HG02642 (cell line): ENCODE results near the gene RASAL1.

ENCODE experiments used
- ATAC-seq: cut with Tn5 transposase; IDR thresholded peaks from one replicate; pipeline ENCODE4 v1.9.1; 2021; ENCODE audit warnings: mild to moderate bottlenecking; ENCODE audit not compliant: unreplicated experiment, poor library complexity

The RASAL1 gene

DNA sequence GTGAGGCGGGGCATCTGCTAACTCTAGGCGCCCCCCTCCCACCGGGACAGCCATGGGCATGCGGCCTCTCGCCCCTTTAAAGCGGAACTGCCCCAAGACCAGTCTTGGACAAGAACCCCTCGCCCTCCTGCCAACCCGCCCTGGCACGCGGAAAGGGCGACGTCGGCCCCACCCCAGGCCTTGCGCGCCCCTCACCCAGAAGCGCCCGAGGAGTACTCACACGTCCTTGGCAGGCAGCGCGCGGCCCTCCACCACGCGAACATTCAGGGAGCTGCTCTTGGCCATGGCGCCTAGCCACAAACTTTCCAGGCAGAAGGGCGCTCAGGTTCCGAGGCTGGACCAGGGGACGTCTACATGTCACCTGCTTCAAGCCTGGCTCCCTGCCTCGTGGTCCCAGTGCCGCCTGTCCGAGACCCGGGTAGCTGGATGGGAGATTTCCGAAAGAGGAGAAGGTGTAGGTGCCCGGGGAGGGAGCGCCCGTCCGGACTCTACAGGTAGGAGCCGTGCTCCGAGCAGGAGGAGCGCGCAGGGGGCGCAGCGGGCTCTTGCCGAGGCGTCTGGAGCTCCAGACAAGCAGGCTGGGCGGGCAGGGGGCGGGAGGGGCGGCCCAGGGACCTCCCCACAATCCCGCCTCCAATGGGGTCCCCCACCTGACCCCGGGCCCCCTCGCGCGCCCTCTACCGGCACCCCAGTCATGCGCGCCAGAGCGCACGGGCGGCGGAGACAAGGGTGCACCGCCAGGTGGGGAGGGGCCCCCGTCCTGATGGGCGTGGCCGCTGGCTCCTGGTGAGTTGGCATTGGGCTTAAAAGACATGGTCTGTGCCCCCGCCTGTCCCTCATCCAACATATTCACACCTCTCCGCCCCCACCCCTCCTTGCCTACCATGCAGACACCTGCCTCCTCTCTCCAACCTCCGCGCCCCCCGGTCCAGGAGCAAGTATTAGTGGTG, at the start of gene RASAL1:
TSS of gene RASAL1 (minus strand) at position 584 of the 950 bp plus-strand sequence. CDS start at position 285, 299 bp downstream.
- ATAC-seq: no peak

DNA sequence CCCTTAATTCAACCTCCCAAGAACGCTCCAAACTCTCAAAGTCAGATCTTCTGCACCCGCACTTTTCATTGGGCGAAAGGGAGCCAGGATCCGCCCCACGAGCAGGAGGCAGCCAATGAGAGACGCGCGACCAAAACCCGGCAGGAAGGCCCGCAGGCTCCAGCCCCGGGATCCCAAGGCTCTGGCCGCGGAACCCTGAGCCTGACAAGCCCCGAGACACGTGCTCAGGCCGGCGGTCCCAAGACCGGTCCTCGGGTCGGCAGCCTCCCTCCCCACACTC, 49.3 kb upstream of the RASAL1 start:
- peak; percentile 87 for ATAC-seq

DNA sequence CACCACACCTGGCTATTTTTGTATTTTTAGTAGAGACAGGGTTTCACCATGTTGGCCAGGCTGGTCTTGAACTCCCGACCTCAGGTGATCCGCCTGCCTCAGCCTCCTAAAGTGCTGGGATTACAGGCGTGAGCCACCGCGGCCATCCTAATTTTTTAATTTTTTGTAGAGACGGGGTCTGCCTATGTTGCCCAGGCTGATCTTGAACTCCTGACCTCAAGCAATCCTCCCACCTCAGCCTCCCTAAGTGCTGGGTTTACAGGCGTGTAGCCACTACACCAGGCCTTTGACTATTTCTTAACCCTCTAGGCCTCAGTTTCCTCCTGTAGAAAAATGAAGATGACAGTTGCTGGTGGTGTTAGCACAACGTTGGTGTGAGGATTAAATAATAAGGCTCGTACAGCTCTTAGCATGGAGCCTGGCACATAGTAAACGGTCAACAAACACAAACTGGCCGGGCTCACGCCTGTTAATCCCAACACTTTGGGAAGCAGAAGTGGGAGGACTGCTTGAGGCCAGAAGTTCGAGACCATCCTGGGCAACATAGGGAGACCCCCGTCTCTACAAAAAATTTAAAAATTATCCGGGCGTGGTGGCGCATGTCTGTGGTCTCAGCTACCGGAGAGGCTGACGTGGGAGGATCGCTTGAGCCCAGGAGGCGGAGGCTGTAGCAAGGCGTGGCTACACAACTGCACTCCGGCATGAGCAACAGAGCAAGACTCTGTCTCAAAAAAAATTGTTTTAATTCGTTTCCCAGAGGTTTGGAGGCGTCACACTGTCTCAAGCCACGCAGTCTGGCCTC, 48.7 kb upstream of the RASAL1 start:
- ATAC-seq: peak; percentile 52

GRCh38 chr12:113183030-113183589, 47.5 kb upstream of the RASAL1 start:
- ATAC-seq: no peak

DNA sequence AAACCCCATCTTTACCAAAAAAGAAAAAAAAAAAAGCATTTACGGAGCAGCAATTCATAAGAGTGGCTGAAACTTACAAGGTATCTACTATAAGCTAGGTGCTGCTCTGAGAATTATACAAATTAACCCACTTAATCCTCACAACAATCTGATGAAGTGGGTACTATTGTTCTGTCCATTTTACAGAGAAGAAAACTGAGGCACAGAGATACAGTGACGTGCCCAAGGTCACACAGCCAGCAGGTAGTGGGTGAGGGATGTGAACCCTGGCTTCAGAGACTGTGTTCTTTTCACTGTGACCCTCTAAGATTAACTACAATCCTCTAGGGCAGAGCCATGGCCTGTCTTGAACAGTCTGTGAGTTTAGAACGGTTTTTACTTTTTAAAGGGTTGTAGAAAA, 46.4 kb upstream of the RASAL1 start:
- no peak for ATAC-seq

DNA sequence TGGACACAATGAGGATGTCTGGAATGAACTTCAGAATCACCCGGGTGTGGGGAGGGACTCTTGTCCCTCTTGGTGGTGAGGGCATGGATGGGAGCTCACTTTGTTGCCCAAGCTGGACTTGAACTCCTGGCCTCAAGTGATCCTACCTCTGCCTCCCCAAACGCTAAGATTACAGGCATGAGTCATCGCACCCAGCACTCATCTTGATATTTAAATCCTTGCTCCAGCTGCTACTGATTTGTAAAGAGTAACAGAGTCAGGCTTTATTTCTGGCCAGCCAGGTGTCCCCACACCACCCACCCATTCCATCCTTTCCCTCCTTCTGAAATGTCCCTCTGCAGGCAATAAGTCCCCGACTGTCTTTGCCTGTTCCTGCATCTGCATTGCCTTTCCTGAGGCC, 44.8 kb upstream of the RASAL1 start:
- no peak for ATAC-seq

DNA sequence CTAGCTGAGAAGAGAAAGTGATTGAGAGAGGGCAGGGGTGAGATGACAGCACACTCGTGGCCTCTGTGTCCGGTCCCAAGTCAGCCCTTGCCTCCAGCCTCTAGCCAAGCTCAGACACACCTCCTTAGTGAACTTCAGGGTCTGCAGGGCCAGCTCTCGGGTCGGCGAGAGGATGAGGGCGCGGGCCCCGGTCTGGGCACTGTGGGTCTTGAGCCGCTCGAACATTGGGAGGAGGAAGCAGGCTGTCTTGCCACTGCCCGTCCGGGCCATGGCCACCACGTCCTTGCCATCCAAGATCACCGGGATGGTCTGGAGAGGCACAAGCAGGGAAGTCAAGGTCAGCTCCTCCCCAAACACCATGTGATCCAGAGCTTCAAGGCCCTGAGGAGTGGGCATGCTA, 43.5 kb upstream of the RASAL1 start:
- ATAC-seq: no peak

DNA sequence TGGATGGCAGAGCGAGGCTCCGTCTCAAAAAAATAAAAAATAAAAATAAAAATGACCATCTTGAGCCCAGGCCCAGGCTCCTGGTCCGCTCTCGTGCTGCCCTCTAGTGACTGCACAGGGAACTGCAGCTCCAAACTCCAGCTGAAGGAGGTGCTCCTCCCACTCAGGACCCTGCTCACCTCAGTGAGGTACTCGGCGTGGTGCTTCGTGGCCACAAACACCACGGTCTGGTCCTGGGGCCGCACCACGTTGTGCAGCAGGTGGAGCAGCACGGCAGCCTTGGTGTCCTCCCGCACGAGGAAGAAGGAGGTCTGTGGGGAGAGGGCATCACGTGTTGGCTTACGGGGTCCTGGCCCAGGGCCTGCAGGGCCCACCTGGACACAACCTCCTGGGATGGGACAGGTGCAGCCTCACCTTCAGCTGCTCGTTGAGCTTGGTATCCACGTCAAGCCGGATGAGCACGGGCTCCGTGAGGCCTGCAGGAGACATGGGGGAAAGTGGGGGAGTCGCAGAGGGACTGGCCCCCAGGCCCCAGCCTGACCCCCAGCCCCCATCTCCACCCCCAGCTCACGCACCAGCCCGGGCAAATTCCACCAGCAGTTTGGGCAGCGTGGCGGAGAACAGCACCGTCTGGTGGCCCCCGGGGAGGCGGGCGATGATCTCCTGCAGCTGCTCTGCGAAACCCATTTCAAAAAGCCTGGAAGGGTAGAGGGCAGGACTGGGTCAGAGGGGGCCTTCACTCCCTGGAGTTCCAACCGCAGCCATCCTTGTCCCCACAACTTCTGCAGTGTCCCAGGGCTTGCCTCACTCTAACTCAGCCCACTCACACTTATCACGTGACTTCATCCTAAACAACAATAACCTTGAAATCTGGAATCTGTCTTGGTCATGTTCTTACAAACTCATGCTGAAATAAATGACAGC, 39.2 kb upstream of the RASAL1 start:
- ATAC-seq: peak; percentile 56

DNA sequence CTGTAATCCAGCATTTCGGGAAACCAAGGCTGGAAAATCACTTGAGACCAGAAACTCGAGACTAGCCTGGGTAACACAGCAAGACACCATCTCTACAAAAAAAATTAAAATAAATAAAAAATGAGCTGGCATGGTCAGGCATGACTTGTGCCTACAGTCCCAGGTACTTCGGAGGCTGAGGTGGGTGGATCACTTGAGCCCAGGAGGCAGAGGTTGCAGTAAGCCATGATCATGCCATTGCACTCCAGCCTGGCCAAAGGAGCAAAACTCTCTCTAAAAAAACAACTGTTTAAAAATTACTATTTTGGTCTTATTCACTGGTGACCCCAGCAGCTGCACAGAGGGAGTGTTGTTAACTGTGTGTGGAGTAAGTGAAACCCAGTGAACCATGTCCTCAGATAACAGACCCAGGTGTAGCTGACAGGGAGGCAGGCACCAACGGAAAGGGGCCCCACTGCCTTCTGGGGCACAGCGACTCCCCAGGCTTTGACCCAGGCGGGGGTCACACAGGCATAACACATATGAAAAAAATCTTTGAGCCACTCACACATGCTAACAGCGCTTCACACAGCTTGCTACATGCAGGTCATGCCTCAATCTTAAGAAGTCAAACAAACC, 37.6 kb upstream of the RASAL1 start:
- ATAC-seq: peak; percentile 78

DNA sequence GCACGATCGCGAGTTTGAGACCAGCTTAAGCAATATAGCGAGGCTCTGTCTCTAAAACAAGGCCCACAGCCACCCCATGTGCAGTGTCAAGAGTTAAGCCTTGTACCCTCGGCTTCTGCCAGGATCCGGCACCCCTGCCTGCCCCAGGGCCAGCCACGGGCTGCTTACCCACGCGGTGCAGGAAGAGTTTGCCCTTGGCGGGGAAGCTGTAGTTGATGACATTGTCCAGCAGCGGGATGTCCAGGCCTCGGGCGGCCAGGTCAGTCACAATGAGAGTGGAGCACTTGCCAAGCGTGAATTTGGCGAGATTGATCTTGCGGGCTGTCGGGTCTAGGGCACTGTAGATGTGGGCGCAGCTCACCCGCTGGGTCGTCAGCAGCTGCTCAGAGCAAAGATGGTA, 36.6 kb upstream of the RASAL1 start:
- ATAC-seq: no peak

GRCh38 chr12:113171543-113171942, 36.0 kb upstream of the RASAL1 start:
- no peak for ATAC-seq

- no peak for ATAC-seq
These were observed 35.4 kb upstream of the RASAL1 start for GRCh38 chr12:113170926-113171325.

- ATAC-seq: no peak
These were observed 34.9 kb upstream of the RASAL1 start for GRCh38 chr12:113170457-113170856.

DNA sequence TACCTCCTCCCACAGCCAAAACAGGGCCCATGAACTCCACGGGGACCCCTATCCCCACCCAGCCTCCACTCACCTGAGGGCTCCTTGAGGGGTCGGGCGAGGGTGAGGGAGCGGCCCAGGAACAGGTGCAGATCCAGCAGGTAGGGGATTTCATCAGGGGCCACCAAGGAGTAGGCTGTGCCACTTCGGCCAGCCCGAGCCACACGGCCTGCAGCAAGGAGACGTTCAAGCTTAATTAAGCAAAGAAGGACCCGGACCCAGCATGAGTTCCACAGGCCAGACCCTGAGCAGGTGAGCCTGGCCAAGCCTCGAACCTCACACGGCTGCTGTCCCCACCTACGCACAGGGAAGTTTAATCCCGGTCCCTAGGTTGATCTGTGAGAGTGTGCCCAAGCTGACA, 34.1 kb upstream of the RASAL1 start:
- no peak for ATAC-seq

DNA sequence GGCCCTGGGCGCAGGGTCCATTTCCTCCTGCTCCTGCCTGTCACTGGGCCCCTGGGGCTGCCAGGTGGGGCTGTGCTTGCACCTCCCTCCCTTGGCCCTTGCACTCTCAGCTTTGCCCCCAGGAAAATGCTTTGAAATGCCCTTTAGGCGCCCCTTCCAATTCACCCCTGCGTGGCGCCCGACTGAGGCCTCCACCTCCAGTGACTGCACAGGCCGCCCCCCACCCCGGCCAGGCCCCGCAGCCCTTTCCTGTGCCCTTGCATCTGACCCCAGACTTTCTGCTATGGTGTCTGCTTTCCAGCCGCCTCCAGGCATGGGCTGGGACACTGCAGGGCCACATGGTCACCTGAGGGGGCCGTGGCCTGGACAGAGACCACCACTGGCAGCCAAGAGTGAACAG, 32.3 kb upstream of the RASAL1 start:
- no peak for ATAC-seq

- ATAC-seq: no peak
These were observed 30.2 kb upstream of the RASAL1 start for GRCh38 chr12:113165521-113166450.

DNA sequence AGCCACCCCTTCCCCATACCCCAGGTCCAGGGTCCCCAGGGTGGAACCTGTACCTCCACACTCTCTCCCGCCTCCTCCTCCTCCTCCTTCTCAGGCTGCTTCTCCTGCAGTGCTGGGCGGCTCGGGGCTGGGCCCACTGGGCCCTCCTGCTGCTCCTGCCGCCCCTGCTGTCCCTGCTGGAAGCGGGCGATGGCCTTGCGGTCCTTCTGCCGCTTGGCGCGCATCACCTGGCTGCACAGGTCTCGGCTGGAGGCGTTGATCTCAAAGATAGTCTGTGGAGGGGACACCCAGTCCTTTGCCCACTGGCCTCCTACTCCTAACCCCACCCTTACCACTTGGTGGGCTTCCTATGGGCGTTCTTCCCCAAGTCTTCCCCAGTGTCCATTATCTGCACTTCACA, 28.5 kb upstream of the RASAL1 start:
- no peak for ATAC-seq

DNA sequence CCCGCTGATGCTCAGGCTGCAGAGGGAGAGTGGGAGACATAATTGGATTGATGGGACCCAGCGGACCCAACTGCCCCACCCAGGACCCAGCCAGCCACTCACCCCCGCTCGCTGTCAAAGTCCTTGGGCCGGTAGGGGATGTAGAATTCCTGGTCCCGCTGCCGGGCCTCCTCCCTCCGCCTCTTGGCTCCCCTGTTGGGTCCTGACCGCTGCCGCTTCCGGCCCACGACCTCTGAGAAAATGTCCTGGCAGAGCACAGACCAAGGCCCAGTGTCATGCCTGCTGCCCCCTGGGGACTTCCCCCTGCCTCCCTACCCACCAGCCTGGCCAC, 27.4 kb upstream of the RASAL1 start:
- no peak for ATAC-seq
